ENCODE results near the gene KIAA1217. TPM values are rescaled to one million over a fixed set of nuclear protein-coding genes. Genes with fewer than 3 reads are reported as not detected.

The KIAA1217 gene
- total RNA-seq, 4 donors from 2014 or later = 67.3 to 104 (median 89.8) TPM

DNA sequence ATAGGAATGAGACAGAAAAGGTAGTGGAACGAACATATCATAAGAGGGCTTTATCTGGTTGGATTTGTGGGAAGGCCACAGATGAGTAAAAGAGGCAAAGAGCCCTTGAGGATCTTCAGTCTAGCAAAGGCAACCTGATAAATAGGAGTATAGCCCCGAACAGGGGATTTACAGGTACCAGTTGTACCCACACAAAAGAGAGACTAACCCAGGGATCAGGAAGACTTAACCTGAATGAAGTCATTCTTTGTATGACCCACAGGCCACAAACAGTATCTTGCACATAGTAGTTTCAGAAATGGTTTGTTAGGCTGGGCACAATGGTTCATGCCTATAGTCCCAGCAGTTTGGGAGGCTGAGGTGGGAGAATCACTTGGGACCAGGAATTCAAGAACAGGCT is 306.5 kb downstream of the KIAA1217 start:
- Histone ChIP-seq H3K4me1 (peaks cover 6 to 7% of the 10 kb centered on the region in 2 donors), H3K9me3 (no peaks in the 10 kb centered on the region), H3K4me3 (replicated peaks in 1 of 3) (no peak overlapping the region), H3K27me3 (no peaks in the 10 kb centered on the region), H3K27ac (peak overlapping the region in 1 of 3 donors; percentile 3), H3K36me3 (peaks cover 0 to 19% of the 10 kb centered on the region in 2 donors)
- DNase-seq = no peak
- WGBS, 2 donors = 93 to 94% methylated on average over 2 of the region's 2 CpGs
- intact Hi-C loops (cut with DNase I) = loop anchor here (10.0 kb wide), 1 partner anchor 521 kb away; no protein-coding TSS in a partner anchor
- no peak for TF ChIP-seq CTCF (IDR thresholded peaks at IDR 0.05)
- no peak for TF ChIP-seq POLR2A (IDR thresholded peaks at IDR 0.05)

GRCh38 chr10:24518411-24518810 is 309.5 kb downstream of the KIAA1217 start:
- DNase-seq = no peak
- Histone ChIP-seq H3K36me3 (peaks cover 0 to 24% of the 10 kb centered on the region in 2 donors), H3K4me1 (peaks cover 6 to 7% of the 10 kb centered on the region in 2 donors), H3K9me3 (no peaks in the 10 kb centered on the region), H3K27ac (peak overlapping the region in 2 of 3 donors; percentile 56 to 72), H3K4me3 (replicated peaks in 1 of 3) (no peak overlapping the region), H3K27me3 (no peaks in the 10 kb centered on the region)
- 65 to 69% methylated on average over 7 of the region's 7 CpGs for WGBS, 2 donors
- TF ChIP-seq CTCF (IDR thresholded peaks at IDR 0.05) (no peak), POLR2A (IDR thresholded peaks at IDR 0.05) (no peak)
- intact Hi-C loops (cut with DNase I) = loop anchor here (10.0 kb wide), 1 partner anchor 524 kb away; no protein-coding TSS in a partner anchor

DNA sequence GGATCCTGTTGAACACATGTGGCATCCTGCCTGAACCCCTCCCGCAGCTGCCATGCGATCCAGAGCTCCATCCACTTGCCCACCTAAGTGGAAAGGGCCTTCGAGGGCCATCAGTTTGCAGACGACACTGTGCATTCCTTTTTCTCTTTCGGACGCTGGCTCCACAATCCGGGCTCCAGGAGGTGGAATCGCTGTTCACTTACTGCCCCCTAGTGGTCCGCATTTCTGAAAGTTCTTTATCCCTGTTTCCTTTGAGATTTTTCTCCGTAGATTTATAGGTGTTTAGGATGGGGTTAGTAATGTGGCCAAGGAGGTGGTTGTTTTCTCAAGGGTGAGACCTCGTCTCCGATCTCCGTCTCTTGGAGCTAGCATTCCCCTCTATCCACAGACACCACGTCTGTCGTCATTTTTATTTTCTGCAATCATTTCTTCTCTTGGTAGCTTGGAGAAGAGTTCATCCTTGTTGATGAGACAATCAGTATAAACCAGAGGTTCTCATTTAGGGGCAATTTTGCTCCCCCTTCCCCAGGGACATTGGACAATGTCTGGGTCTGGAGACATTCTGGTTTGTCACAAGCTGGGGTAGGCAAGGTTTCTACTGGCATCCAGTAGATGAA is 310.2 kb downstream of the KIAA1217 start:
- intact Hi-C loops (cut with DNase I) = loop anchor here (10.0 kb wide), 1 partner anchor 524 kb away; no protein-coding TSS in a partner anchor
- DNase-seq = peak; percentile 74 to 82
- TF ChIP-seq CTCF (IDR thresholded peaks at IDR 0.05) = peak; percentile 55 to 84 (median 72)
- no peak for TF ChIP-seq POLR2A (IDR thresholded peaks at IDR 0.05)
- peaks cover 6 to 7% of the 10 kb centered on the region in 2 donors for H3K4me1 ChIP-seq
- 16 to 19% methylated on average over 15 of the region's 15 CpGs for WGBS, 2 donors
- H3K27ac ChIP-seq = peak overlapping the region in 2 of 3 donors; percentile 56 to 72
- H3K4me3 ChIP-seq (replicated peaks in 1 of 3) = no peak overlapping the region
- no peaks in the 10 kb centered on the region for H3K9me3 ChIP-seq
- peaks cover 2 to 25% of the 10 kb centered on the region in 2 donors for H3K36me3 ChIP-seq
- no peaks in the 10 kb centered on the region for H3K27me3 ChIP-seq

DNA sequence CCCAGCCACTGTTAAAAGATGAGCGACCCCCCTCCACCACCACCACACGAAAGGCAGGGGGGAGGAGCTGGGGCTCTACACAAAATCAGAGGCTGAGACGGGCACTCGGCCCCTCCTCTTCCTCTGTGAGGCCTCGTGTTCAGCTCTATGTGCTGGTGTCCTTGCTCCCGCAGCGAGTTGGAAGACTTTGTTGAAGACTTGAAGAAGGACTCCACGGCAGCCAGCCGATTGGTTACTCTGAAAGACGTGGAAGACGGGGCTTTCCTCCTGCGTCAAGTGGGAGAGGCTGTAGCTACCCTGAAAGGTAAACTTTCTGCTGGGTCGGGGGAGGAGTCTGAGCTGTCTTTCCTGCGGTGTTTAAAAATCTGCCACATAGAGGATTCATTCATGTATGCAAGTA is 311.0 kb downstream of the KIAA1217 start:
- TF ChIP-seq POLR2A (IDR thresholded peaks at IDR 0.05) = no peak
- Histone ChIP-seq H3K27me3 (no peaks in the 10 kb centered on the region), H3K36me3 (peaks cover 9 to 34% of the 10 kb centered on the region in 2 donors), H3K4me3 (replicated peaks in 1 of 3) (no peak overlapping the region), H3K27ac (peak overlapping the region in 1 of 3 donors; percentile 72), H3K4me1 (peaks cover 6 to 7% of the 10 kb centered on the region in 2 donors), H3K9me3 (no peaks in the 10 kb centered on the region)
- 75 to 76% methylated on average over 14 of the region's 14 CpGs for WGBS, 2 donors
- DNase-seq = no peak
- intact Hi-C loops (cut with DNase I) = loop anchor here (10.0 kb wide), 1 partner anchor 525 kb away; no protein-coding TSS in a partner anchor

GRCh38 chr10:24524314-24524713 is 315.4 kb downstream of the KIAA1217 start:
- Histone ChIP-seq H3K9me3 (no peaks in the 10 kb centered on the region), H3K36me3 (peaks cover 22 to 44% of the 10 kb centered on the region in 2 donors), H3K27me3 (no peaks in the 10 kb centered on the region), H3K4me3 (replicated peaks in 1 of 3) (no peak overlapping the region), H3K27ac (no peak overlapping the region), H3K4me1 (no peaks in the 10 kb centered on the region)
- intact Hi-C loops (cut with DNase I) = no loop called here
- DNase-seq = no peak
- TF ChIP-seq CTCF (IDR thresholded peaks at IDR 0.05) = no peak
- no peak for TF ChIP-seq POLR2A (IDR thresholded peaks at IDR 0.05)
- WGBS, 2 donors = 95 to 96% methylated on average over 14 to 17 of the region's 17 CpGs

Measured in thyroid gland (tissue), 4 donors.